Mesendoderm (in vitro differentiated cells): ENCODE data around the gene PTGR3.

Experiments used
- DNase-seq: peaks from one replicate; pipeline ENCODE4 v3.0.0; 2013
- H2AK5ac ChIP-seq: 2 replicates; pipeline ENCODE4 v1.6.1; 2013; ENCODE audit warnings: low read length, inconsistent platforms
- H2BK120ac ChIP-seq: 2 replicates; pipeline ENCODE4 v1.6.1; 2013; ENCODE audit warnings: low read depth, mild to moderate bottlenecking, low read length, moderate library complexity, mixed read lengths
- H2BK15ac ChIP-seq: replicated peaks from 2 replicates; pipeline ENCODE4 v1.6.1; 2013; ENCODE audit warnings: low read depth, mild to moderate bottlenecking, moderate library complexity
- H2BK5ac ChIP-seq: 2 replicates; pipeline ENCODE4 v1.6.1; 2013; ENCODE audit warnings: low read length, inconsistent platforms
- H3K18ac ChIP-seq: 2 replicates; pipeline ENCODE4 v1.6.1; 2013; ENCODE audit warnings: mild to moderate bottlenecking, low read length, mixed read lengths
- H3K23ac ChIP-seq: one replicate; pipeline ENCODE4 v1.6.1; 2013; ENCODE audit warnings: low read length
- H3K27ac ChIP-seq: 2 replicates; pipeline ENCODE4 v1.5.1; 2013; ENCODE audit warnings: low read depth, mild to moderate bottlenecking, inconsistent platforms, low read length, moderate library complexity
- H3K27me3 ChIP-seq: 2 replicates; pipeline ENCODE4 v1.6.1; 2013; ENCODE audit warnings: low read length, control low read depth, mild to moderate bottlenecking, inconsistent platforms; ENCODE audit not compliant: insufficient read depth, poor library complexity
- H3K36me3 ChIP-seq: 2 replicates; pipeline ENCODE4 v1.6.1; 2013; ENCODE audit warnings: low read length, inconsistent platforms; ENCODE audit not compliant: control insufficient read depth, insufficient read depth
- H3K4ac ChIP-seq: one replicate; pipeline ENCODE4 v1.6.1; 2013; ENCODE audit warnings: low read depth, mild to moderate bottlenecking, low read length, moderate library complexity
- H3K4me1 ChIP-seq: 2 replicates; pipeline ENCODE4 v1.6.1; 2013; ENCODE audit warnings: low read depth, low read length, inconsistent platforms; ENCODE audit not compliant: control insufficient read depth
- H3K4me2 ChIP-seq: 2 replicates; pipeline ENCODE4 v1.6.1; 2013; ENCODE audit warnings: low read length
- H3K4me3 ChIP-seq: 2 replicates; pipeline ENCODE4 v1.5.1; 2013; ENCODE audit warnings: mild to moderate bottlenecking, low read length
- H3K56ac ChIP-seq: one replicate; pipeline ENCODE4 v1.6.1; 2013; ENCODE audit warnings: low read length
- H3K79me1 ChIP-seq: 2 replicates; pipeline ENCODE4 v1.6.1; 2013; ENCODE audit warnings: low read length, inconsistent platforms
- H3K79me2 ChIP-seq: 2 replicates; pipeline ENCODE4 v1.6.1; 2013; ENCODE audit warnings: mild to moderate bottlenecking, low read length; ENCODE audit not compliant: control insufficient read depth, insufficient read depth
- H3K9ac ChIP-seq: 2 replicates; pipeline ENCODE4 v1.6.1; 2013; ENCODE audit warnings: low read length, inconsistent platforms
- H4K5ac ChIP-seq: one replicate; pipeline ENCODE4 v1.6.1; 2013; ENCODE audit warnings: low read length
- H4K8ac ChIP-seq: one replicate; pipeline ENCODE4 v1.6.1; 2013; ENCODE audit warnings: low read depth, mild to moderate bottlenecking, control low read depth, low read length, moderate library complexity
- WGBS: extraction: QIAGEN DNeasy Blood & Tissue Kit; methylation state at CpG from one replicate; pipeline ENCODE4 v1.1.7; 2013; ENCODE audit warnings: low lambda C conversion rate, missing lambda C conversion rate; ENCODE audit not compliant: insufficient coverage; ENCODE audit errors: extremely low coverage; 5-methylcytosine and 5-hydroxymethylcytosine counted together

PTGR3 gene

DNA sequence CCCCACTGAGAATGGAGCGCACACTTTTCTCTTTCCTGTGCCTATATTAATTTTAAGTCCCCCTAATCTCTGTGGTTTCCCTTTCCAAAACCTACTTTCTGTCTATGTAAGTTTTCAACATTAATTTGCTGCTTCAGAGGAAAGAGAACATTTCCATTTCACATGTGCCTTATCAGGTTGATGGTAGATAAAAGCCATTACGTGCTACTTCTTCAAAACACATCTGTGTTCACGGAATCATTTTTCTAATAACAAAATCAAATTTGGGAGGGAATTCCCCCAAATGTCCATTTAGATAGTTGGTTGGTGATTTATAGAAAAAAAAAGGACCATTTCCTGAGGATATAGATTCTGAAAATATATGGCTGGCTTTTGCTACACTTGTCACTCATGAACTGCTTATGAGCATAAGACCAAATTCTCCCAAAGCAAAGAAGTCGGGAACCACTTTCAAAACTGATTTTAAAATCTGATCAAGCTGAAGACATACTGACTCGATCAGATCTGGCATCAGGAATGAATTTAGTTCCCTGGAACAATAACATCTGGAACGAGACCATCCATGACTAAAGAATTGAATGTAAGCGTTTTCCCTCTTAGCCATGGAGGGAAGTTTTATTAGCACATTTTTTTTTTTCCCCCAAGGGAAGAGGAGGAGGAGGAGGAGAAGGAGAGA, 8.2 kb downstream of the PTGR3 start:
- Histone ChIP-seq H3K9ac (no peak overlapping the region), H3K79me1 (no peaks in the 10 kb centered on the region), H3K4ac (no peak overlapping the region), H2BK120ac (no peak overlapping the region), H2BK5ac (no peak overlapping the region), H3K56ac (no peak overlapping the region), H2BK15ac (no peak overlapping the region), H3K27ac (no peak overlapping the region), H3K4me1 (no peaks in the 10 kb centered on the region), H2AK5ac (no peak overlapping the region), H3K18ac (no peak overlapping the region), H3K23ac (no peak overlapping the region), H3K36me3 (no peaks in the 10 kb centered on the region), H3K79me2 (no peaks in the 10 kb centered on the region), H4K5ac (no peak overlapping the region), H3K27me3 (peaks cover 15% of the 10 kb centered on the region), H3K4me2 (no peak overlapping the region), H4K8ac (no peak overlapping the region), H3K4me3 (no peak overlapping the region)
- no CpG with 5 or more reads among the region's 7 CpGs for WGBS
- DNase-seq, result no peak

DNA sequence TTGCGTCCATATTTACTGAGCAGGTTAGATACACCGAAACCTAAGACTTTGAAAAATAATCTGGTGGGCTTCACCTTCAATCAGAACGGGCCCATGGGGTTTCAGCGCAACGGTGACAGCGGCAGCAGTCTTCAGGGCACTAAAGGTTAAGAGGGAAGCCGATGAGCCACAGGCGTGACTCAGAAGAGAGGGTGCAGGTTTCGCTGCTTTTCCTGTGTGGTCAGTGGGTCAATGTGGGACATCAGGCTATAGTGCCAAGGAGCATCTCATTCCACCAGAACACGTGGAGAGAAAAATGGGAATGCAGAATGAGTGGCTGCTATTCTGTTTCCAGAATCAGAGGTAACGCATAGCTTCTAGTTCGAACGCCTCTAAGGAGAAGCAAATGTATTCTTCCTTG, 8.9 kb downstream of the PTGR3 start:
- Histone ChIP-seq H2BK5ac (no peak overlapping the region), H3K4me2 (no peak overlapping the region), H3K4me1 (no peaks in the 10 kb centered on the region), H3K36me3 (no peaks in the 10 kb centered on the region), H3K79me1 (no peaks in the 10 kb centered on the region), H3K79me2 (no peaks in the 10 kb centered on the region), H3K56ac (no peak overlapping the region), H3K4me3 (no peak overlapping the region), H4K5ac (no peak overlapping the region), H3K18ac (no peak overlapping the region), H2BK15ac (no peak overlapping the region), H3K4ac (no peak overlapping the region), H3K27ac (no peak overlapping the region), H3K9ac (no peak overlapping the region), H2BK120ac (no peak overlapping the region), H3K27me3 (peaks cover 10% of the 10 kb centered on the region), H4K8ac (no peak overlapping the region), H2AK5ac (no peak overlapping the region), H3K23ac (no peak overlapping the region)
- DNase-seq, result no peak
- WGBS, result no CpG with 5 or more reads among the region's 13 CpGs

DNA sequence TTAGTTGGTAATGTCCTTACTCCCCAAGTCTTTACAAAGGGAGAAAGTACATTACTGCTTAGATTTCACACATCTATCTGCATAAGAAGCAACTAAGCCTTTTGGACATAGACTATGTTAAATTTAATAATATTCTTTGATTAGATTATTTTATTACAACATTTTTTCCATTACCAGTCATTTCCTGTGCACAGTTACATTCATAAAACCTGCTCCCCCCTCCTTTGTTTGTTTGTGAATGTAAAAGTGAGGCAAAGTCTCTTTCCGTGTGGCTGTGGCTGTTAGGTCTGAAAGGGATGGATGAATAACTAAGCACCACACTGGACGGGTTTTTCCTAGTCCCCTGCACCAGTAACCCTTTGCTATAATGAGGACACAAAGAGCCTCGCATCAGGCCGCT, 9.6 kb downstream of the PTGR3 start:
- no peak overlapping the region for H3K9ac ChIP-seq
- no peak overlapping the region for H3K4ac ChIP-seq
- no peak overlapping the region for H3K56ac ChIP-seq
- peaks cover 5% of the 10 kb centered on the region for H3K27me3 ChIP-seq
- H3K18ac ChIP-seq, result no peak overlapping the region
- no peaks in the 10 kb centered on the region for H3K79me2 ChIP-seq
- H3K4me1 ChIP-seq, result no peaks in the 10 kb centered on the region
- H2AK5ac ChIP-seq, result no peak overlapping the region
- no peak overlapping the region for H2BK5ac ChIP-seq
- no peak for DNase-seq
- no CpG with 5 or more reads among the region's 4 CpGs for WGBS
- no peak overlapping the region for H2BK15ac ChIP-seq
- H3K36me3 ChIP-seq, result no peaks in the 10 kb centered on the region
- no peak overlapping the region for H3K23ac ChIP-seq
- no peak overlapping the region for H3K4me2 ChIP-seq
- no peak overlapping the region for H4K8ac ChIP-seq
- H3K79me1 ChIP-seq, result no peaks in the 10 kb centered on the region
- no peak overlapping the region for H4K5ac ChIP-seq
- no peak overlapping the region for H3K4me3 ChIP-seq
- no peak overlapping the region for H3K27ac ChIP-seq
- no peak overlapping the region for H2BK120ac ChIP-seq

DNA sequence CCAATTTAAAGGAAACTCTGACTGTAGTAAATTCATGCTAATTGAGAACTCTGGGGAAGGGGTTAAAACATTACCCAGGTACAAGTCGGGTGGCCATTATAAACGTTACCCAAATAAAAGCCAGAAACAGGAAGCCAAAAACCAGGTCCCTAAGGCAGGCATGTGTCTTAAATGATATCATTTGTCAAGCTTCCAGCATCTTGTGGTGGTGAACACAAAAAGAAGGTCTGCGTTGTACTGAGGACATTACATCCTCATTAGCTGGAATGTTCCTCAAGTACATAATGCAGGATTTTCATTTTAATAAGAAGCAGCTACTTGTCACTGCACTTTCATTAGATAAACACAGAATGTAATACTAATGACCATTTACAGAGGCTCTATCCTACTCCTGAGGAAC, 10.9 kb downstream of the PTGR3 start:
- Histone ChIP-seq H3K23ac (no peak overlapping the region), H2BK120ac (no peak overlapping the region), H3K27ac (no peak overlapping the region), H3K79me1 (no peaks in the 10 kb centered on the region), H3K18ac (no peak overlapping the region), H3K4ac (no peak overlapping the region), H3K56ac (no peak overlapping the region), H3K4me3 (no peak overlapping the region), H2AK5ac (no peak overlapping the region), H2BK5ac (no peak overlapping the region), H3K36me3 (no peaks in the 10 kb centered on the region), H4K8ac (no peak overlapping the region), H3K79me2 (no peaks in the 10 kb centered on the region), H3K27me3 (no peaks in the 10 kb centered on the region), H4K5ac (no peak overlapping the region), H3K4me1 (no peaks in the 10 kb centered on the region), H3K4me2 (no peak overlapping the region), H2BK15ac (no peak overlapping the region), H3K9ac (no peak overlapping the region)
- no CpG with 5 or more reads among the region's 3 CpGs for WGBS
- no peak for DNase-seq

DNA sequence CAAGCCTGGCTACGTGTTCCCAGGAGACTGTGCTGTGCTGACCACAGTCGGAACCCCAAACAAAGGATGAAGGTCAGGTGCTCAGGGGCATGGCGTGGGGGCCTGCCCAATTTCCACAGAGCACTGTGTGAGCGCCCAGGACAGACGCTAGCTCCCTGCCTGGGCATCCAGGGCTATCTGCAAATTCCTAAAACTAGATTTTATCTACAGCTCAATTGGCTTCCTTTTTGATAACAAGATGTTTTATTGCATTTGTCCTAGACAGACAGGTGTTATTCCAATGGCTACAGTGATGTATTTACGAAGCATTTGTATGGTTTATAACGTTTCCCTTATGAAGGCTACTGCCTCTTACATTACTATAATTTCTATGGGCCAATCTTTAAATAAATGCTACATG, 16.0 kb downstream of the PTGR3 start:
- Histone ChIP-seq H3K27me3 (no peaks in the 10 kb centered on the region), H3K27ac (no peak overlapping the region), H3K79me2 (no peaks in the 10 kb centered on the region), H3K79me1 (no peaks in the 10 kb centered on the region), H3K4me1 (no peaks in the 10 kb centered on the region), H3K18ac (no peak overlapping the region), H3K36me3 (no peaks in the 10 kb centered on the region), H3K23ac (no peak overlapping the region), H4K5ac (no peak overlapping the region), H2AK5ac (no peak overlapping the region), H4K8ac (no peak overlapping the region), H3K4me3 (no peak overlapping the region), H3K4me2 (no peak overlapping the region), H2BK5ac (no peak overlapping the region), H2BK120ac (no peak overlapping the region), H3K56ac (no peak overlapping the region), H2BK15ac (no peak overlapping the region), H3K9ac (no peak overlapping the region), H3K4ac (no peak overlapping the region)
- no peak for DNase-seq
- WGBS, result no CpG with 5 or more reads among the region's 7 CpGs

DNA sequence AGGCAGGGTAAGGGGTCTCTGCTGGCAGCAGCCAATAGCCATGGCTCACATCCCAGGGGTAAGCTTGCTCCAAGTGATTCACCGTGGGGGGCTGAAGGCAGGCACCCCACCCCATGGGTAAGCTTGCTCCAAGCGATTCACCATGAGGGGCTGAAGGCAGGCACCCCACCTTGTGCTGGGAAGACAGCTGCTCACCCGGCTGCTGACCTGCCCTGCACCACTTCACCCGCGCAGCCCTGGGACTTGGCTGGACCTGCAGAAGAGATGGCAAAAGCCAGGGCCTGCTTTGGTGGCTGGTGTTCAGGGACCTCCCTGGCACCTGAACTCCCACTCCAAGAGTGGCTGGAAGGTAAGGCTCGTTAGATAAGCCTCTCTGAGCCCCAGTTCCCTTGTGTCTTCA, 19.2 kb downstream of the PTGR3 start:
- WGBS, result no CpG with 5 or more reads among the region's 6 CpGs
- no peak overlapping the region for H3K4ac ChIP-seq

More for the DNA sequence above, 19.2 kb downstream of the PTGR3 start:
- Histone ChIP-seq H3K56ac (no peak overlapping the region), H4K5ac (no peak overlapping the region), H3K4me1 (no peaks in the 10 kb centered on the region), H3K4me3 (no peak overlapping the region), H3K79me2 (no peaks in the 10 kb centered on the region), H3K36me3 (no peaks in the 10 kb centered on the region), H3K27me3 (no peaks in the 10 kb centered on the region), H3K79me1 (no peaks in the 10 kb centered on the region), H3K4me2 (no peak overlapping the region), H3K23ac (no peak overlapping the region), H3K18ac (no peak overlapping the region), H3K9ac (no peak overlapping the region), H2BK5ac (no peak overlapping the region), H2BK15ac (no peak overlapping the region), H2BK120ac (no peak overlapping the region), H4K8ac (no peak overlapping the region), H2AK5ac (no peak overlapping the region), H3K27ac (no peak overlapping the region)
- DNase-seq, result no peak
